OCI-LY3 (cell line): ENCODE data around the gene BPIFA1.

Experiments used
- EZH2phosphoT487 ChIP-seq: fragments of 200-600 bp; shearing (Covaris generic); IDR thresholded peaks from 2 replicates; pipeline ENCODE4 v1.6.1; 2018; ENCODE audit warnings: antibody characterized with exemption, mixed run types, low read depth
- TF ChIP-seq, protein P1 (sequence below): fragments of 200-600, 300-600 bp; sonication (generic); IDR thresholded peaks from 2 replicates; pipeline ENCODE4 v1.5.1; 2014; ENCODE audit warnings: antibody characterized with exemption, low read length, low read depth

DNA sequence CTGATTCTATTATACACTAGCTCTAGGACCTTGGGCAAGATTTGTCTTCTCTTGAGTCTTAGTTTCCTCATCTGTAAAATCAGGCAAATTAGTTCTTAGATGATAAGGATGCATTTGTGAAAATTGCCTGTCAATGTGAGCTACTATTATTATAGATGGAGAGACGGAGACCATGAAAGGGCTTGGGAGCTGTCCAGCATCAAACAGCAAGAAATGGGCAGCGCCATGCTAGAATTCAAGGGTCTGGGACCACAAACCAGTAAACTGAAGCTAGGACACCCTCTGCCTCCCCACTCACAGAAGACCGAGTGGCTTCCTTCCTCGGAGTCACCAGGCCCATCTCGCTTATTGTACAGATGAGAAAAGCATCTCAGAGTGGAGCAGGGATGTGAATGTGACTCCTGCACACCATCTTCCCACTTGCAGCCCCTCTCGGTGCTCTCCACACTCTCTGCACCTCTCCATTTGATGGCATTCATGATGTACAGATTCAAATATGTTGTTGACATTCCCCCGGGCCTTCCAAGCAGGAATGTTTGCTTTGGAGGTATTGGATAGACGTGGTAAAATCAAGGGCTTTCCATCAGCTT lies 42.8 kb upstream of the BPIFA1 start:
- TF ChIP-seq EZH2phosphoT487 = no peak
- TF ChIP-seq, protein P1, sequence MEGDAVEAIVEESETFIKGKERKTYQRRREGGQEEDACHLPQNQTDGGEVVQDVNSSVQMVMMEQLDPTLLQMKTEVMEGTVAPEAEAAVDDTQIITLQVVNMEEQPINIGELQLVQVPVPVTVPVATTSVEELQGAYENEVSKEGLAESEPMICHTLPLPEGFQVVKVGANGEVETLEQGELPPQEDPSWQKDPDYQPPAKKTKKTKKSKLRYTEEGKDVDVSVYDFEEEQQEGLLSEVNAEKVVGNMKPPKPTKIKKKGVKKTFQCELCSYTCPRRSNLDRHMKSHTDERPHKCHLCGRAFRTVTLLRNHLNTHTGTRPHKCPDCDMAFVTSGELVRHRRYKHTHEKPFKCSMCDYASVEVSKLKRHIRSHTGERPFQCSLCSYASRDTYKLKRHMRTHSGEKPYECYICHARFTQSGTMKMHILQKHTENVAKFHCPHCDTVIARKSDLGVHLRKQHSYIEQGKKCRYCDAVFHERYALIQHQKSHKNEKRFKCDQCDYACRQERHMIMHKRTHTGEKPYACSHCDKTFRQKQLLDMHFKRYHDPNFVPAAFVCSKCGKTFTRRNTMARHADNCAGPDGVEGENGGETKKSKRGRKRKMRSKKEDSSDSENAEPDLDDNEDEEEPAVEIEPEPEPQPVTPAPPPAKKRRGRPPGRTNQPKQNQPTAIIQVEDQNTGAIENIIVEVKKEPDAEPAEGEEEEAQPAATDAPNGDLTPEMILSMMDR = no peak
